Right lung (tissue), 5 donors: ENCODE data around the gene TRIM52. TPM values are rescaled to one million over a fixed set of nuclear protein-coding genes. Genes with fewer than 3 reads are reported as not detected.

Experiments
- DNase-seq, 2 donors: peaks; one replicate each; pipeline ENCODE4 v3.0.0-alpha.2; 2013
- polyA plus RNA-seq, 5 donors: library from polyadenylated mRNA; unstranded; fragments of 120-200 nt; gene quantifications; one replicate each; pipeline versions ENCODE4 v1.2.1 to v1.2.3, GENCODE V29; 2013; ENCODE audit warnings: inconsistent platforms in 1 of 5, low replicate concordance in 1 of 5; ENCODE audit not compliant: insufficient read length in 5 of 5, insufficient read depth in 1 of 5

Gene TRIM52
- polyA plus RNA-seq, 5 donors = 29.2 to 44.6 (median 40.4) TPM

DNA sequence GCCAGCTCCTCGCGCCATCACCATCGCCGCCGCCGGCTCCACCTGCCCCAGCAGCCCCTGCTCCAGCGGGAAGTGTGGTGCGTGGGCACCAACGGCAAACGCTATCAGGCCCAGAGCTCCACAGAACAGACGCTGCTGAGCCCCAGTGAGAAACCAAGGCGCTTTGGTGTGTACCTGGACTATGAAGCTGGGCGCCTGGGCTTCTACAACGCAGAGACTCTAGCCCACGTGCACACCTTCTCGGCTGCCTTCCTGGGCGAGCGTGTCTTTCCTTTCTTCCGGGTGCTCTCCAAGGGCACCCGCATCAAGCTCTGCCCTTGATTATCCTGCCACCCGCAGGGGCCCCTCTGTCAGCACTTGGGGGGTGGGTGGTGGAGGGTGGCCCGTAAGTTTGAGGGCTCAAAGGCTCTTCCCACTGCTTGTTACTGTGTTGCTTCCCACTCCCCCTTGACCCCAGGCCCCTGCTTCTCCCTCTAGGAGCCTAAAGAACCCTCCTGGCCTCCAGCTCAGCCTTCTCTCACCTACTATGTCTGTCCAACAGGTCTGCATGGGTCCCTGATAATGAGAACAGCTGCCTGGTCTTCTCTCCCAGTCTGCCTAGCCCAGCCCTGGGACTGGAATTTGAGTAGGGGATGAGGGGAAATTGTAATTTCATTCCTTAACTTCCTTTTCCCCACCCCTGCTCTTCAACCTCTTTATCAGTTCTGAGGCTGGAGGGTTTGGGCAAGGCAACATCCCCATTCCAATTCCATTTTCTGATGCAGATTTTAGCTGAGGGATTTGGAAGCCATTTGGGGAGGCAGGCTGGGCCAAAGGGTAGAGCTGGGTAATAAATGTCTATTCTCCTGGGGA, 26.3 kb downstream of the TRIM52 start:
- no peak for DNase-seq

DNA sequence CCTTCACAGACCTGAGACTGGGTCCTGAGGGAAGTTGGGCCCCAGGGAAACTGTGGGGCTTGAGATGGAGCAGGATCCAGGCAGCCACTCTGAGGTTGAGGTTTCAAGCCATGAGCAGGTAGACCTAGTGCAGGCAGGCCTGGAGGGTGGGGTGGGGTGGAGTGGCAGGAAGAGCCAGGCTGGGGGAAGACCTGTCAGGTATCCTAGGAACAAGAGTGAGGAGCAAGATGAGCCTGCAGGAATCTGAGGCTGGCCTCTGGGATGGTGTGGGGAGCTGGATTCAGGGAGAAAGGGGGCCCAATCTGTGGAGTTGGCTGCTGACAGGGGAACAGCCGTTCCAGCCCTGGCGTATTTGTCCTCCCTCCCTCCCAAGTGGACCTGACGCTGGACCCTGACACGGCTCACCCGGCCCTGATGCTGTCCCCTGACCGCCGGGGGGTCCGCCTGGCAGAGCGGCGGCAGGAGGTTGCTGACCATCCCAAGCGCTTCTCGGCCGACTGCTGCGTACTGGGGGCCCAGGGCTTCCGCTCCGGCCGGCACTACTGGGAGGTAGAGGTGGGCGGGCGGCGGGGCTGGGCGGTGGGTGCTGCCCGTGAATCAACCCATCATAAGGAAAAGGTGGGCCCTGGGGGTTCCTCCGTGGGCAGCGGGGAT, 27.0 kb downstream of the TRIM52 start:
- no peak for DNase-seq

DNA sequence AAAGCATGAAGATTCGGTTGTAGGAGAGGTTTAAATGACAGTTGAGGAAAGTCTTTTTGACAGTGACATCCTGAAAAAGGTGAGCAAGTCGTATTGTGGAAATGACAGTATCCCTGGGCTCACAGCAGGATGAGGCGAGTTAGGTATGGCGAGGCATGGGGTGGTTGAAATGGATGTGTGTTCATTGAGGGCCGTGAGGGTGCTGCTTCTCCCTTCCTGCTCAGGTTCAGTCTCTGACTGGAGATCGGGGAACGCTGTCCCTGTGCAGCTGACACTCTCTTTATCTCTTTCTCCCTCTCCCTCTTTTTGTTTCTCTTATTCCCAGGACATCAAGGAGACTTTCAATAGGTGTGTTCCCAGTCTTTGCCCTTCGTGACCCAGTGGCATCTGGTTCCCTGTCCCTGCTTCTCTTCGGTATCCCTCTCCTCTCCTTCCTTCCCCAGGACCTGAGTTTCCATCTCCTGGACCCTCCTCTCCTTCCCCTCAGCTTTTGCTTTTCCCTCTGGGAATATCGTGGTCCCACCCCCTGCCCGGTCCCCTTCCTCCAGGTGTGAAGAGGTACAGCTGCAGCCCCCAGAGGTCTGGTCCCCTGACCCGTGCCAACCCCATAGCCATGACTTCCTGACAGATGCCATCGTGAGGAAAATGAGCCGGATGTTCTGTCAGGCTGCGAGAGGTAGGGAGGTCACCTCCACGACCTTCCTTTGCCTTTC, 27.7 kb downstream of the TRIM52 start:
- DNase-seq = no peak

DNA sequence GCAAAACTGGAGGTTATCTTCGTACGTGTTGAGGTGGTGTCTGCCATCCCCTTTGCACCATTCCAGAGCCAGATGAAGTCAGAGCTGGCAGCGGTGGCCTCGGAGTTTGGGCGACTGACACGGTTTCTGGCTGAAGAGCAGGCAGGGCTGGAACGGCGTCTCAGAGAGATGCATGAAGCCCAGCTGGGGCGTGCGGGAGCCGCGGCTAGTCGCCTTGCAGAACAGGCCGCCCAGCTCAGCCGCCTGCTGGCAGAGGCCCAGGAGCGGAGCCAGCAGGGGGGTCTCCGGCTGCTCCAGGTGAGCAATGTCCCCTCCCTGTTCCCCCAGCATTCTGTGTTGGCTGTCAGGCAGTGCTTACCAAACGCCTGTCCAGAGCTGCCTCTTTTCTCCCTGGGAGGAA, 28.4 kb downstream of the TRIM52 start:
- no peak for DNase-seq

DNA sequence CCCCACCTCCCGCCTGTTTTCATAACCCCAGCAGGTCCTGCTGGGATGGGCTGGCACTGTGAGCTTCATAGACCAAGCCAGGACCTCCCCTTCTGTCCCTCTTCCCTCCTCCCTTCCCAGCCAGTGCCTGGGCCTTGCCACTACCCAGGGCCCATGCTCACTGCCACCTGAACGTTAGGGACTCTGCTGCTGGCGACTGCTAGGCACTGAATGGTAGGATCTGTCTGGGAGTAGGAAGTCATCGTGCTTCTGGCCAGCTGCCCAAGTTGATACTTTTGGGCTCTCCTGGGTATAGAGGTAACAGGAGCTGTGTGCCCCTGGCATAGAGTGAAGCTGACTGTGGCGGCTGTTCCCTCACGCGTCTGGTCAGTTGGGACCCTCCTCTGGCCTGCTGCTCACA, 29.5 kb downstream of the TRIM52 start:
- DNase-seq = no peak

DNA sequence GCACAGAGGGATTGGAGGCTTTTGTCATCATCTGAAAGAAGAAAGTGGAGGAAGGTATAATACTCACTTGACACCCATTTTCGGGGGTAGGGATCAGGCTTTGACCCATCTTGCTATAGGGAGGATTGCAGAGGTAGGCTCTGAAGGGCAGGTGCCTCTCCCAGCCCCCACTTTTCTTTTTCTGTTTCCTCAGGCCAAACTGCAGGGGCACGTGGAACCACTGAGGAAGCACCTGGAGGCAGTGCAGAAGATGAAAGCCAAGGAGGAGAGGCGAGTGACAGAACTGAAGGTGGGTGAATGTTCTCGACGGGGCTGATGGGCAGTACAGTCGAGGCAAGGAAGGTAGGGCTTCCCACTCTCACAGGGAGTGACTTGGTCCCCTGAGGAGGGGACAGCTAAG, 30.4 kb downstream of the TRIM52 start:
- DNase-seq = no peak

DNA sequence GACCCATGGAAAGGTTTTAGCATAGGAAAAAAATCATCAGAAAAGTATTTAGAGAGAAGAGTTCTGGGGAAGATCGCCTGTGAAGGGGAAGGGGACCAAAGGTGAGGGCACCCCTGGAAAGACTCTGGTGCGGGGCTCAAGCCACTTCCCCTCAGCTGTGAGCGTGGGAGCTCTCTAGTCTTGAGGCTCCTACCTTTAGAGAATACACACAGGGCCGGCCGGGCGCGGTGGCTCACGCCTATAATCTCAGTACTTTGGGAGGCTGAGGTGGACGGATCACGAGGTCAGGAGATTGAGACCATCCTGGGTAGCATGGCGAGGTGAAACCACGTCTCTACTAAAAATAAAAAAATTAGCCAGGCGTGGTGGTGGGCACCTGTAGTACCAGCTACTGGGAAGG, 30.9 kb downstream of the TRIM52 start:
- DNase-seq = no peak

DNA sequence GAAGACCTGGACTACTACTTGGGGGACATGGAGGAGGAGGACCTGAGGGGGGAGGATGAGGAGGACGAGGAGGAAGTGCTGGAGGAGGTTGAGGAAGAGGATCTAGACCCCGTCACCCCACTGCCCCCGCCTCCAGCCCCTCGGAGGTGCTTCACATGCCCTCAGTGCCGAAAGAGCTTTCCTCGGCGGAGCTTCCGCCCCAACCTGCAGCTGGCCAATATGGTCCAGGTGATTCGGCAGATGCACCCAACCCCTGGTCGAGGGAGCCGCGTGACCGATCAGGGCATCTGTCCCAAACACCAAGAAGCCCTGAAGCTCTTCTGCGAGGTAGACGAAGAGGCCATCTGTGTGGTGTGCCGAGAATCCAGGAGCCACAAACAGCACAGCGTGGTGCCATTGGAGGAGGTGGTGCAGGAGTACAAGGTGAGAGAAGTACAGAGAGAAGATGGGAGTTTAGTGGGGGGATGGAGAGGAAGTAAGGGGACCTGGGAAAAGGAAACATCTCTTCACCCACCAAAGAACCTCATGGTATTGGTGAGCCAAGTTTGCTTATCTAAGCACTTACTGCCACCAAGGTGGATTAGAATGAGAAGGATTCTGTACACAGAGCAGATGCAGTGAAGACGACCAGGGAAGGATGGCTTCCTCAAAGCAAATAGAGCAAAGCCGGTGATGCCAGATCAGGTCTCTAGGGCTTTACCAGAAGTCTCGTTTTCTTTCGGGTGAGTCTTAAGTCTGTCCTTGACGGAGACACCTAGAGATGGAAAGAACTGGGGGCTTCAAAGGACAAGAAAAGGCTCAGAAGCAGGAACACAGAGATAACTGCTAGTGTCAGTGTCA, 36.3 kb downstream of the TRIM52 start:
- no peak for DNase-seq

DNA sequence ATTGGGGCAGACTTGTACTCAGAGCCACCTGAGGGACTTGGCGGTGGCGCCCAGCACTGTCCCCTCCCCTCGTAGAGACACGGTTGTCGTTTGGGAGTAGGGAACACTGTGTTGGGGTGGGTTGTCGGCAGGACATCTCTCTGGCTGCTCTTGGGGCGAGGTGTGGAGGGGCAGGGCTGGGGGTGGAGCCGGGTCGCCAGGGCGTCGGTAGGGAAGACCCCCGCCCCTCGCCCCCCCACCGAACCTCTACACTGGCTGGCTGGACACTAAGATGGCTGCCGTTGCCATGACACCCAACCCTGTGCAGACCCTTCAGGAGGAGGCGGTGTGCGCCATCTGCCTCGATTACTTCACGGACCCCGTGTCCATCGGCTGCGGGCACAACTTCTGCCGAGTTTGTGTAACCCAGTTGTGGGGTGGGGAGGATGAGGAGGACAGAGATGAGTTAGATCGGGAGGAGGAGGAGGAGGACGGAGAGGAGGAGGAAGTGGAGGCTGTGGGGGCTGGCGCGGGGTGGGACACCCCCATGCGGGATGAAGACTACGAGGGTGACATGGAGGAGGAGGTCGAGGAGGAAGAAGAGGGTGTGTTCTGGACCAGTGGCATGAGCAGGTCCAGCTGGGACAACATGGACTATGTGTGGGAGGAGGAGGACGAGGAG, 37.1 kb downstream of the TRIM52 start:
- DNase-seq = no peak

DNA sequence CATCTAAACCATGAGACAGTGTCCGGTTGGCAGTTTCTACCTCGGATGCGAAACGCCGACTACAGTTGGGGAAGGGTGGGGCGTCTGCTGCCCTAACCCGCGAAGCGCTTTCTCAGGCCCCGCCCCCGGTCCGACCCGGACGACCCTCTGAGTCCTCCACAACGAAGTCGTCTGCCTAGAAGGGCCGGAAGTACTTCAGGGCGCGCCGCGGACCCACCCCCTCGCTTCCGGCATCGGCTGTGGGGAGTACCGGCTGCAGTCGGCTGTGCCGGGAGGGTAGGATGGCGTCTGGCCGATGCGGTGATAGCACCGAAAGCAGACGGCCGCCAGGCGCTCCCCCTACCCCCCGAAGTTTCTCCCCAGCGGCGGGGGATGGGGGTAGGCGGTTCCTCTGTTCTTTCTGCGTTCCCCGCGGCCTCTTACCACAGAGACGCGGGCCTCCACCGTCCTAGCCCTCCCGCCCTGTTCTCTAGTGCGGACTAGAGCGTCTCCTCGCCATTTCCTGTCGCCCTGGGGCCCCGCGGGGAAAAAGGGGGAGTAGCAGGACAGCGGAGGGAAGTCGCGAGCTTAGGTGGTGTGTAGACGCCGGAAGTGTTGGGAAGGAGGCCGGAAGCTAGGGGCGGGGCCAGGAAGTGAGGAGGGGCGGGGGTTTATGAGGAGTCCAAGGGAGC, 37.8 kb downstream of the TRIM52 start, which contains the start of gene TRIM41:
TRIM41 (plus strand) TSS at position 224 of the 671 bp plus-strand sequence. CDS start 719 bp downstream, outside the sequence.
- peak; percentile 98 for DNase-seq

DNA sequence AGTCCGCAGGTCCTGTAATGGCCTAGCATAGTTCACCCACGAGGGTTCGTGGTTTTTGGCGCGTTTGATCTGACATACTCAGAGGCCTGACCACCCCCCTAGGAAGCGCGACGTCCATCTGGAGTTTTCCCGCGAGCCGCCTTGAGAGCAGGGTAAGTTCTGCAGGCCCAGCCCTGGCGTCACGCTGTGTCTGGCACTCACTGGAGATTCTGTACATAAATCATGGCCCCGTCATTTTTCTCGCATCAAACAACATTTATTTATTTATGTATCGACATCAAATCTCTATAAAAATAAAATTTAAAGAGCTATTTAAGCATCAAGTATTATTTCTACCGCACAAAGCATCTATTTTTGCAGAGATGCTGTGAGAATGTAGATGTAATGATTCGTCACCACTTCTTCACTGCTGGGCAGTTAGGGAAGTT, 38.3 kb downstream of the TRIM52 start:
- no peak for DNase-seq

DNA sequence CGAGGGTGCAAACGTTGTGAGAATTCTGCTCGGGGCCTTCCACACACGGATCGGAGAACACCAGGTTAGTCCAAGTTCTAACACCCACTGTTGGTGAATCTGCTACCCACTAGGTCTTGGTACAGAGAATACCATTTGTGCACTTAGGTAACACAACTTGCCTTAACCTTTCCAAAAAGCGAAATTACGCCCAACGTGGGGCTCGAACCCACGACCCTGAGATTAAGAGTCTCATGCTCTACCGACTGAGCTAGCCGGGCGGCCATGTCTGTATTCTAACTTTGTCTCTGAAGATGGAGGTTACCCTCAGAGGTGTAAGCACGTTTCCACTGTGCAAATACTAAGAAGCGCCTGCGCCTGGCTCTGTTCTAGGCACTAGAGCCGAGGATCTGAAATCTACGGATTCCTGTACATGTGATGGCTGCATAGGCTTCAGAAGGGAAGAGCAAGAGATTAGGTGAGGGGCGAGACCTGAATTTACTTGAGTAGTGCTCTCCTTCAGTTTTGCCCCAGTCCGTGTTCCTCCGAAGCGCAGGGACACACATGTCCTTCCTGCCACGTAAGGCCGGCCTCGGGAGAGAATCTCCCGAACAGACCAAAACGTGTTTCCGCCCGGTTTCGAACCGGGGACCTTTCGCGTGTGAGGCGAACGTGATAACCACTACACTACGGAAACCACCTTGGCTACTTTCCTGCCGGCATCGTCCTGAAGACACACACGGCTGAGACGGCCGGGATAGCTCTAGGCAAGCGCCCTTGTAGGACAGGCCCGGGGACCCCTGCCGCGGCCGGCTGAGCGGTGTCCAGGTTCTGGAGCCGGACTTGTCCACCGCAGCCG, 38.9 kb downstream of the TRIM52 start:
- DNase-seq = peak; percentile 89 to 94

DNA sequence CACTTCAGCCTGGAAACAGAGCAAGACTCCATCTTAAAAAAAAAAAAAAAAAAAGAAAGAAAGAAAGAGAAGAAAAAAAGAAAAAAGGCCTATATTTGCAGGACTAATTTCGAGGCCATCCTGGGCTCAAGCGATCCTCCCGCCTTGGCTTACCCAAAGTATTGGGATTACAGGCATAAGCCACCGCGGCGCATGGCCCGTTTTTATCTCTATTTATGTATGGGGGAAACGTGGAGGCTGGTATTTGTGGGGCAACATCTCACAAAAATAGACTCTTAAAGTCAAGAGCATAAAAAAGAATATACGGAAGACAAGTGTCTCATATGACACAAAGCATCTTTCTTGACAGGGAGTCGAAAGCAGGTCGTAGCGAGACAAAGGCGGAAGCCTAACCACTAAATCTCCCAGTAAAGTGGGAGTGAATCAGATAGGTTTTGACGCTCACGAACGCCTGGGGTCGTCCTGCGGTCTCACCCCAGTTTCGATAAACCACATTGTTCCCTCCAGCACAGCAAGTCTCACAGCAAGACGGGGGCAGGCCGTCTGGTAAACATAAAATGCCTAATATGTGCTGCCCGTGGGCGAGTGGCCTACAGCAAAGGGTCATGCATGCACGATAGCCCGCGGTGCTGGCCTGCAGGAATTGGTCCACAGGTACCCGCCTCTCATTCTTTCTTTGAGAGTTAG, 39.7 kb downstream of the TRIM52 start:
- DNase-seq = no peak

DNA sequence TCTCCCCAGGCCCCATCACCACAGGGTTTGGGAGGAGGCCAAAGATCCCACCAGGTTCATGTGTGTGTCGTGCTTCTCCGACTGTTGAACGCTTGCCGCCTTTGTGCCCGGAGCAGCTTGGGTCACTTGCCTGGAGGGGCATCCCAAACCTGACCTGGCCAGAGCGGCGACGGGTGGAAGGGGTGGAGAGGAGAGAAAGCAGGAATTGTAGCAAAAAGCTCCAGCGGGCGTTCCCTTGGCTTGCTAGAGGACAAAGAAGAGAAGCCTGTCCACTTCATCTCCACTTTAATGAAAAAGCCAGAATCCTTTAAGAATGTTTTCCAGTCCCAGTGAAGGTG, 40.8 kb downstream of the TRIM52 start:
- DNase-seq = no peak

DNA sequence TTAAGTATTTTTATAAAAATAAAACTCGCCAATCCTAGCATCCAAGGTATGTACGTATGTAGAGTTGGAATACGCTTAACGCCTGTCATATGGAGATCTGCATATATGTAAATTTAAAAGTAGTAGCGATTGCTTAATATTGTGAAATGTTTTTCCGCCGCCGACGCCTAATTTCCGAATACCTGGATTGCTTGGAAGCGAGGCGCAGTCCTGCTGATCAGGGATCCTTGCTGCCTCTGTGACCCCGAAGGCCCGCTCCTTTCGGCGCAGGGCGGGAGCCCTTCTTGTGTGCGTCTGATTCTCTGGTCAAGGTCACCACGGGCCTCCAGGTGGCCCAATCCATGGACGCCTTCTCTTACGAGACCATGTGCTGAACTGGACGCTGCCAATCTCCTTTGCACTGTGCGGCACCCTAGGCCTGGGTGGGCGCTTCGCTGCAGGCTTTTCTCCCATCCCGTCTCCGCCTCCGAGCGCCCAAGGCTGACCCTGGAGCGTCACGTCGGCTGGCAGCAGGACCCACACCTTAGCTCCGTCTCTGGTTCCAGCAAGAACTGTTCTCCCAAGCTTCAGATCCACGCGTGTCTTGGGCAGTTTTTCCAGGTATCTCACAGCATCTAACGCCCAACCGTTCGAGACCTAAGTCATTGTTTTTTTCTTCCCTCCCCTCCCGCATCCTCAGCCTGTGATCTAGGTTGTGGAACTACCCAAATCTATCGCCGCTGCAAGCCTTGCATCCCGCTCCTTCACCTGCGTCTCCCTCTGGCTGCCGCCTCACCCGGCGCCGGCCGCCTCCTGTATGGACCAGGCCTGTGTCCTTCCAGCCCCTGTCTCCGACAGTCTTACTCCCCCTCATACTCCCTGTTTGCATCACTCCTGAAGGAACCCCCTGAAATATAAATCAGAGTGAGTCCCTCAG, 41.4 kb downstream of the TRIM52 start:
- no peak for DNase-seq

DNA sequence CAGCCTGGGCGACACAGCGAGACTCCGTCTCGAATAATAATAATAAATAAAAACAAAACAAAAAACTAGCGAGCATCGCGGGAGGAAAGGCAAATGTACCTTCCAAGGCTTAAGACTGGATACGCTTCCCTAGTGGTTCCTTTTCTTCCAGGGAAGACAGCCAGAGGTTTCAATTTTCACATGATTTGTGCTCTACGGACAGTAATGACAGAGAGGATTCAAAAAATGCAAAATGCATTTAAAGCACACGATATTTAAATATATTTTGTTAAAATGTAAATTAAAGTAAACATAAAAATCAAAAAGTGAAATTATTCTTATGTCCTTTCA, 42.2 kb downstream of the TRIM52 start:
- no peak for DNase-seq

DNA sequence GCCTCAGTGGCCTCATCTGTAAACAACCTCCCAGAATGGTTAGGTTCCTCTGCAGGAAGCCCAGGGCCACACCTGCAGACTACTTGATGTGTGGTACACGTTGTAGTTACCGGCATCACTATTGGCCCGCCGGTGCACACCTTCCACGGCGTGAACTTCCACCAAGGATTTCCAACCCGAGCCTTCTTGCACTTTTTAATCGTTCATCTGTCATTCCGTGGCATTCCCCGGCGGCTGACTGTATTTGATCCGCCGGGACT, 43.2 kb downstream of the TRIM52 start:
- no peak for DNase-seq

DNA sequence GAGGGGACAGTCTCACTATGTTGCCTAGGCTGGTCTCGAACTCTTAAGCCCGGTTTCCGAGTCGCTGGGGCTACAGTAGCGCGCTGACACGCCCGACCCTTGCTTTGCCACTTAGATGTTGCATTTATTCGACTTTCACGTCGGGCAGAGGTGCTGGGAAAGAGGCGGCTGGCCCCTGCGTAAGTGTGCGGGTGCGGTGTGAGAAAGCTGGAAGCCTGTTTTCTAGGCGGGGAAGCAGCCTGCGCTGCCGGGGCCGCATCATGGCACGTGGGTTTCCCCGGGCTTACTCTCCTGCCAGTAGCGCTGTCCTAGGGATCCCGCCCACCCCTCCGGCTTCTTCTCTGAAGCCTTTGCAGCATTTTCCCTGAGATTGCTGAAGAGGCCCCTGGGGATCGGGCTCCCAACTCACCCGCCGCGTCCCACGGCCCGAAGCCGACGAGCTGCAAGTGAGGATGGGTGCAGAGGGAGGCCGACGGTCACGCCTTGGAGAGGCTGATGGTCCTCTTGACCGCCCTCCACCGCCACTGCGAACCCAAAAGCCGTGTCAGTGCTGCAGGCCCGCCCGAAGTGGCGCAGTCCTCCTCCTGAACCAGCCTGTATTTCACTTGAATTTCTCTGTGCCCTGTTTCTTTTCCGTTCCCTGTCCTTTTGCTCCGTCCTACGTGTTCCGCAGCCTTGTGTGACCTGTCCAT, 43.7 kb downstream of the TRIM52 start:
- DNase-seq = no peak
